Fibroblast of peridontal ligament (primary cell): ENCODE measurements around the gene SLC40A1.

Experiments used
- DNase-seq: peaks from one replicate; pipeline ENCODE4 v3.0.0-alpha.2; 2010; ENCODE audit errors: extremely low read depth

Gene SLC40A1

DNA sequence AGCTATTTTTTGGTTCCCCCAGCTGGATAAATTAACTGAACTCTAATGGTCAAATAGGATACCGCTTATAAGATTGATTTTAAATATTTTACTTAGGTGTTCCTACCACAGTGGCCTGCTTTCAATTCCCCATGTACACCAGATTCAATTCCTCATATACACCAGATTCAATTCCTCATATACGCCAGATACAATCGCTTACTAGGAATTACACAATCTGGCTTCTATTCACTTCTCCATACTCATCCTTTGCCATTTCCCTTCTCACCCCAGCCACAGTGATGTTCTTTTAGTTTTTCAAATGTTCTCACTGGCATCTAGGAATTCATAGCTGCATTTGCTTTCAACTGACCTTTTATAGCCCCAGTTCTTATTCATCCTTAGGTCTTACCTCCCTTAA is 66.5 kb downstream of the SLC40A1 start:
- DNase-seq = no peak

DNA sequence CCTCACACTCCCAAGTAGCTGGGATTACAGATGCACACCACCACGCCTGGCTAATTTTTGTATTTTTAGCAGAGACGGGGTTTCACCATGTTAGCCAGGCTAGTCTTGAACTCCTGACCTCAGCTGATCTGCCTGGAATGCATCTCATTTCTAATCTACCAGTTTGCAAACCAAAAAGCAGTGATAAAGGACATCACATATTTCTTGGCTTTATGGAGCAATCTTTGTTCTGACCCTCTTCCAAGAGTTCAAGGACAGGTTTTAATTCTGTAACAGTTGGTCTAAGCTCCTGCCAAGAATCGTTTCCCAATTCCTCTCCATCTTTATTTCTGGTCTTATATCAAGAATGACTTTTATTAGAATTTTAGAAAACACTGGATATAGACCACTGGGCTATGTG is 67.7 kb downstream of the SLC40A1 start:
- DNase-seq = peak; percentile 41

DNA sequence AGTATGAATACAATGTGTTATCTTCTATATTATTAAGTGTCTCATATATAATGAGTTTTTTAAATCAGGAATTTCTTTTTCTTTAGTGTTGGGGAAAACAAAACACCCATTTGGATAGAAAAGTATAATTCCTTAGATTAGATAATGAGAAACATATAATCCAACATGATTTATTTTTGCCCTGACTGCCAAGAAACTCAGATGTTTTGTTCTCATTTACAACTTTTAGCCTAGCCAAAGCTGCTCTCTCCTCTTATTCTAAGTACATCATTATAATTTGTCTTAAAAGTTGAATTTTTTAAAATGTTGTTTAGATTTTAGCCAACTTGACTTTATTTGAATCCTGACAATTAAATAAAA is 68.6 kb downstream of the SLC40A1 start:
- DNase-seq = no peak

- no peak for DNase-seq
Measured at GRCh38 chr2:189511210-189511959, 69.2 kb downstream of the SLC40A1 start.
